HCT116 (cell line): ENCODE measurements around the gene BFSP1. TPM values are rescaled to one million over a fixed set of nuclear protein-coding genes. Genes with fewer than 3 reads are reported as not detected.

Experiments used
- ATAC-seq: fragments of 200-7000 bp; cut with Tn5 transposase; 2 replicates; pipeline ENCODE4 v1.9.1; 2020; ENCODE audit warnings: mild to moderate bottlenecking, moderate library complexity
- BruUV-seq: library from RNA; stranded (reverse); fragments of 400-500 nt; replicated peaks from 2 replicates; lab custom pipeline; 2021; lab: Mats Ljungman, UMichigan
- CTCF ChIA-PET: fragments of 300-600 bp; sonication (Branson Sonifier 250); formaldehyde crosslinking; loops from one replicate; lab custom pipeline; 2021; ENCODE audit warnings: antibody characterized with exemption; lab: Charles Lee
- POLR2A ChIA-PET: fragments of 300-600, 350-600 bp; sonication (Branson Sonifier 250); formaldehyde crosslinking; loops from one replicate; lab custom pipeline; 2021; ENCODE audit warnings: antibody characterized with exemption; lab: Charles Lee
- RAD21 ChIA-PET, 2 experiments: fragments of 300-600 bp; sonication (Branson Sonifier 250); formaldehyde crosslinking; loops; one replicate each; lab custom pipeline; 2023; ENCODE audit warnings: low total read pairs in 2 of 2; ENCODE audit not compliant: uncharacterized antibody in 2 of 2, unreplicated experiment in 2 of 2, low non-redundant PET in 1 of 2; lab: Charles Lee
- DNase-seq: peaks from one replicate; pipeline ENCODE4 v3.0.0-alpha.2; 2010; ENCODE audit warnings: low read depth, low spot score
- H2AFZ ChIP-seq: fragments of 200-600 bp; shearing (Covaris generic), sonication (generic); 2 replicates; pipeline ENCODE4 v1.6.1; 2017; ENCODE audit warnings: low read depth, mixed run types, mixed read lengths, antibody characterized with exemption, low read length; ENCODE audit not compliant: poor library complexity, severe bottlenecking
- H3K27ac ChIP-seq: 2 replicates; pipeline ENCODE4 v1.5.1; 2012; ENCODE audit warnings: low read depth, low read length
- H3K27me3 ChIP-seq: fragments of 200-600 bp; sonication (generic); 2 replicates; pipeline ENCODE4 v1.6.1; 2016; ENCODE audit warnings: mixed run types, low read length, mixed read lengths; ENCODE audit not compliant: insufficient read depth
- H3K36me3 ChIP-seq, 2 experiments: fragments of 200-500 bp in 1 of 2; fragments of 200-600 bp in 1 of 2; sonication (Bioruptor generic) in 1 of 2; sonication (generic) in 1 of 2; 2 replicates each; pipeline versions ENCODE4 v1.5.1 to v1.6.1; 2014 to 2016; ENCODE audit warnings: low read length in 2 of 2, inconsistent platforms in 1 of 2, mixed read lengths in 1 of 2, mixed run types in 1 of 2; ENCODE audit not compliant: insufficient read depth in 2 of 2, control insufficient read depth in 1 of 2
- H3K4me1 ChIP-seq, 2 experiments: fragments of 200-600 bp in 1 of 2; sonication (generic) in 1 of 2; 2 replicates each; pipeline versions ENCODE4 v1.5.1 to v1.6.1; 2012 to 2017; ENCODE audit warnings: low read length in 2 of 2, inconsistent platforms in 1 of 2, mild to moderate bottlenecking in 1 of 2, mixed read lengths in 1 of 2, mixed run types in 1 of 2, moderate library complexity in 1 of 2; ENCODE audit not compliant: insufficient read depth in 2 of 2, control insufficient read depth in 1 of 2
- H3K4me2 ChIP-seq: fragments of 200-600 bp; sonication (generic); 2 replicates; pipeline ENCODE4 v1.6.1; 2017; ENCODE audit warnings: mixed run types, low read length, mixed read lengths
- H3K4me3 ChIP-seq, 2 experiments: fragments of 200-600 bp in 1 of 2; sonication (generic) in 1 of 2; replicated peaks in 1 of 2; 2 replicates each; pipeline ENCODE4 v1.5.1; 2011 to 2016; ENCODE audit warnings: low read length in 2 of 2, control low read depth in 1 of 2, low read depth in 1 of 2, mild to moderate bottlenecking in 1 of 2, mixed read lengths in 1 of 2, mixed run types in 1 of 2
- H3K79me2 ChIP-seq: fragments of 200-600 bp; sonication (generic); 2 replicates; pipeline ENCODE4 v1.6.1; 2017; ENCODE audit warnings: mild to moderate bottlenecking, mixed run types, low read length, moderate library complexity, mixed read lengths; ENCODE audit not compliant: insufficient read depth
- H3K9ac ChIP-seq: fragments of 200-600 bp; sonication (generic); 2 replicates; pipeline ENCODE4 v1.6.1; 2016; ENCODE audit warnings: low read length, mixed read lengths
- H3K9me2 ChIP-seq: fragments of 200-600 bp; sonication (generic), shearing (Covaris generic); 2 replicates; pipeline ENCODE4 v1.6.1; 2017; ENCODE audit warnings: mixed run types, mild to moderate bottlenecking, moderate library complexity; ENCODE audit not compliant: insufficient read depth
- H3K9me3 ChIP-seq, 2 experiments: fragments of 200-500 bp in 1 of 2; fragments of 200-600 bp in 1 of 2; sonication (Bioruptor generic) in 1 of 2; sonication (generic) in 1 of 2; 2 replicates each; pipeline ENCODE4 v1.6.1; 2014 to 2017; ENCODE audit warnings: low read length in 2 of 2, mixed read lengths in 2 of 2, inconsistent platforms in 1 of 2, low read depth in 1 of 2, mild to moderate bottlenecking in 1 of 2, mixed run types in 1 of 2, moderate library complexity in 1 of 2; ENCODE audit not compliant: control insufficient read depth in 1 of 2, insufficient read depth in 1 of 2
- H4K20me1 ChIP-seq: fragments of 200-600 bp; sonication (generic), shearing (Covaris generic); 2 replicates; pipeline ENCODE4 v1.6.1; 2017; ENCODE audit warnings: mixed run types, mild to moderate bottlenecking, moderate library complexity; ENCODE audit not compliant: insufficient read depth
- CBX3 ChIP-seq: IDR thresholded peaks from 2 replicates; pipeline ENCODE4 v1.6.1; 2012; ENCODE audit warnings: low read depth
- CEBPB ChIP-seq: IDR thresholded peaks from 2 replicates; pipeline ENCODE4 v1.6.1; 2012; ENCODE audit warnings: low read depth
- EGR1 ChIP-seq: IDR thresholded peaks from 2 replicates; pipeline ENCODE4 v1.6.1; 2012; ENCODE audit warnings: low read depth
- ELF1 ChIP-seq: IDR thresholded peaks from 2 replicates; pipeline ENCODE4 v1.6.1; 2012; ENCODE audit warnings: low read depth, borderline replicate concordance
- JUND ChIP-seq: IDR thresholded peaks from 2 replicates; pipeline ENCODE4 v1.6.1; 2012
- POLR2AphosphoS5 ChIP-seq: IDR thresholded peaks from 2 replicates; pipeline ENCODE4 v1.6.1; 2011; ENCODE audit warnings: mild to moderate bottlenecking, low read depth, low read length, moderate library complexity
- SIN3A ChIP-seq: IDR thresholded peaks from 2 replicates; pipeline ENCODE4 v1.6.1; 2012; ENCODE audit warnings: low read depth
- SP1 ChIP-seq: IDR thresholded peaks from 2 replicates; pipeline ENCODE4 v1.6.1; 2012; ENCODE audit warnings: low read depth
- SRF ChIP-seq: IDR thresholded peaks from 2 replicates; pipeline ENCODE4 v1.6.1; 2012; ENCODE audit warnings: low read depth
- TCF7L2 ChIP-seq: IDR thresholded peaks from 2 replicates; pipeline ENCODE4 v1.7.0; 2011; ENCODE audit warnings: borderline replicate concordance, inconsistent platforms; ENCODE audit not compliant: insufficient read depth, insufficient read length; ENCODE audit errors: extremely low read depth
- YY1 ChIP-seq: IDR thresholded peaks from 2 replicates; pipeline ENCODE4 v1.6.1; 2011; ENCODE audit warnings: low read length, low read depth, moderate library complexity, mild to moderate bottlenecking; ENCODE audit not compliant: insufficient replicate concordance; ENCODE audit errors: extremely low read depth
- ZFX ChIP-seq: fragments of 450-650 bp; IDR thresholded peaks from 2 replicates; pipeline ENCODE4 v1.6.1; 2017
- ZNF274 ChIP-seq: fragments of 200-500 bp; sonication (Bioruptor generic); IDR thresholded peaks from 2 replicates; pipeline ENCODE4 v1.6.1; 2014; ENCODE audit warnings: mild to moderate bottlenecking, low read depth, low read length, inconsistent platforms
- intact Hi-C: fragments of 100-400 bp; cut with micrococcal nuclease; formaldehyde crosslinking; loops from 2 replicates; pipeline ENCODE4 v1.10.0; 2022
- total RNA-seq: library from RNA; stranded (reverse); gene quantifications from one replicate; pipeline ENCODE4 v1.2.1, GENCODE V29; 2021; ENCODE audit not compliant: unreplicated experiment
- TF ChIP-seq, protein P1 (sequence below): IDR thresholded peaks from 2 replicates; pipeline ENCODE4 v1.6.1; 2012
- TF ChIP-seq, protein P2 (sequence below), 3 experiments: fragments of 200-600 bp in 1 of 3; sonication (generic) in 1 of 3; IDR thresholded peaks in 2 of 3; conservative IDR thresholded peaks in 1 of 3; 2 replicates each; pipeline ENCODE4 v1.5.1; 2012 to 2017; ENCODE audit warnings: low read depth in 2 of 3, low read length in 2 of 3, antibody characterized with exemption in 1 of 3, borderline replicate concordance in 1 of 3, control low read depth in 1 of 3, mild to moderate bottlenecking in 1 of 3, mixed read lengths in 1 of 3, mixed run types in 1 of 3, moderate library complexity in 1 of 3; ENCODE audit not compliant: insufficient read depth in 1 of 3
- TF ChIP-seq, protein P3 (sequence below): IDR thresholded peaks from 2 replicates; pipeline ENCODE4 v1.6.1; 2012; ENCODE audit warnings: low read depth
- TF ChIP-seq, protein P4 (sequence below): IDR thresholded peaks from 2 replicates; pipeline ENCODE4 v1.6.1; 2012
- TF ChIP-seq, protein P5 (sequence below): IDR thresholded peaks from 2 replicates; pipeline ENCODE4 v1.6.1; 2011; ENCODE audit warnings: mild to moderate bottlenecking, low read length, moderate library complexity; ENCODE audit not compliant: insufficient replicate concordance; ENCODE audit errors: extremely low read depth

BFSP1 gene
- total RNA-seq, 1 experiment from 2014 or later = 8.8 TPM

DNA sequence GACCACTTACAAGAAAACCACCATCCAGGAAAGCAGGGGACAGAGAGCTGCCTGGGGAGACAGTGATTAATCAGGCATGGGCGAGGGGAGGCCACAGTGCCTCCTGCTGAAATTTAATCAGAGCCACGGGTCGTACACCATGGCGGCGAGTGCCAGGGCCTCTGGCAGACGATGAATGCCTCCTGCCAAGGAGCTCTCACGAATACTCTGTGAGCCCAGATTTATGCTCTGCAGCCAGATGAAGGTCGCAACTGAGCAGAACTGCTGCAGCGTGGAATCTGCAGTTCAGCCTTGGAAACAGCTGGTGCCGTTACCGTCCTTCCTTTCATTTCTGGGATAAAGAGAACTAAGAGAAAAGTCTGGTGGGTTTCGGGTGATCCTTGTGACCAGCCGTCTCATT, 85.6 kb downstream of the BFSP1 start:
- BruUV-seq = no TSS peak
- Histone ChIP-seq H2AFZ (no peak overlapping the region), H3K36me3 (no peaks in the 10 kb centered on the region), H3K4me2 (no peak overlapping the region), H3K9me2 (no peaks in the 10 kb centered on the region), H3K4me3 (no peak overlapping the region), H3K4me1 (no peaks in the 10 kb centered on the region), H3K27ac (no peak overlapping the region), H4K20me1 (no peaks in the 10 kb centered on the region), H3K9ac (no peak overlapping the region), H3K79me2 (no peaks in the 10 kb centered on the region), H3K27me3 (peaks cover 33% of the 10 kb centered on the region), H3K9me3 (no peaks in the 10 kb centered on the region)
- TF ChIP-seq CEBPB (no peak), ELF1 (no peak), ZFX (no peak), ZNF274 (no peak), JUND (no peak), YY1 (no peak), CBX3 (no peak), TCF7L2 (no peak), POLR2AphosphoS5 (no peak), SIN3A (no peak), SP1 (no peak), EGR1 (no peak), SRF (no peak)
- TF ChIP-seq, protein P1, sequence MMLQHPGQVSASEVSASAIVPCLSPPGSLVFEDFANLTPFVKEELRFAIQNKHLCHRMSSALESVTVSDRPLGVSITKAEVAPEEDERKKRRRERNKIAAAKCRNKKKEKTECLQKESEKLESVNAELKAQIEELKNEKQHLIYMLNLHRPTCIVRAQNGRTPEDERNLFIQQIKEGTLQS = no peak
- TF ChIP-seq, protein P2, sequence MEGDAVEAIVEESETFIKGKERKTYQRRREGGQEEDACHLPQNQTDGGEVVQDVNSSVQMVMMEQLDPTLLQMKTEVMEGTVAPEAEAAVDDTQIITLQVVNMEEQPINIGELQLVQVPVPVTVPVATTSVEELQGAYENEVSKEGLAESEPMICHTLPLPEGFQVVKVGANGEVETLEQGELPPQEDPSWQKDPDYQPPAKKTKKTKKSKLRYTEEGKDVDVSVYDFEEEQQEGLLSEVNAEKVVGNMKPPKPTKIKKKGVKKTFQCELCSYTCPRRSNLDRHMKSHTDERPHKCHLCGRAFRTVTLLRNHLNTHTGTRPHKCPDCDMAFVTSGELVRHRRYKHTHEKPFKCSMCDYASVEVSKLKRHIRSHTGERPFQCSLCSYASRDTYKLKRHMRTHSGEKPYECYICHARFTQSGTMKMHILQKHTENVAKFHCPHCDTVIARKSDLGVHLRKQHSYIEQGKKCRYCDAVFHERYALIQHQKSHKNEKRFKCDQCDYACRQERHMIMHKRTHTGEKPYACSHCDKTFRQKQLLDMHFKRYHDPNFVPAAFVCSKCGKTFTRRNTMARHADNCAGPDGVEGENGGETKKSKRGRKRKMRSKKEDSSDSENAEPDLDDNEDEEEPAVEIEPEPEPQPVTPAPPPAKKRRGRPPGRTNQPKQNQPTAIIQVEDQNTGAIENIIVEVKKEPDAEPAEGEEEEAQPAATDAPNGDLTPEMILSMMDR (IDR thresholded peaks at IDR 0.05 in 2 of 3, conservative IDR thresholded peaks at IDR 0.05 in 1 of 3; ENCODE audit: borderline replicate concordance in 1 of 3, insufficient read depth in 1 of 3, low read depth in 2 of 3, low read length in 2 of 3) = no peak
- TF ChIP-seq, protein P3, sequence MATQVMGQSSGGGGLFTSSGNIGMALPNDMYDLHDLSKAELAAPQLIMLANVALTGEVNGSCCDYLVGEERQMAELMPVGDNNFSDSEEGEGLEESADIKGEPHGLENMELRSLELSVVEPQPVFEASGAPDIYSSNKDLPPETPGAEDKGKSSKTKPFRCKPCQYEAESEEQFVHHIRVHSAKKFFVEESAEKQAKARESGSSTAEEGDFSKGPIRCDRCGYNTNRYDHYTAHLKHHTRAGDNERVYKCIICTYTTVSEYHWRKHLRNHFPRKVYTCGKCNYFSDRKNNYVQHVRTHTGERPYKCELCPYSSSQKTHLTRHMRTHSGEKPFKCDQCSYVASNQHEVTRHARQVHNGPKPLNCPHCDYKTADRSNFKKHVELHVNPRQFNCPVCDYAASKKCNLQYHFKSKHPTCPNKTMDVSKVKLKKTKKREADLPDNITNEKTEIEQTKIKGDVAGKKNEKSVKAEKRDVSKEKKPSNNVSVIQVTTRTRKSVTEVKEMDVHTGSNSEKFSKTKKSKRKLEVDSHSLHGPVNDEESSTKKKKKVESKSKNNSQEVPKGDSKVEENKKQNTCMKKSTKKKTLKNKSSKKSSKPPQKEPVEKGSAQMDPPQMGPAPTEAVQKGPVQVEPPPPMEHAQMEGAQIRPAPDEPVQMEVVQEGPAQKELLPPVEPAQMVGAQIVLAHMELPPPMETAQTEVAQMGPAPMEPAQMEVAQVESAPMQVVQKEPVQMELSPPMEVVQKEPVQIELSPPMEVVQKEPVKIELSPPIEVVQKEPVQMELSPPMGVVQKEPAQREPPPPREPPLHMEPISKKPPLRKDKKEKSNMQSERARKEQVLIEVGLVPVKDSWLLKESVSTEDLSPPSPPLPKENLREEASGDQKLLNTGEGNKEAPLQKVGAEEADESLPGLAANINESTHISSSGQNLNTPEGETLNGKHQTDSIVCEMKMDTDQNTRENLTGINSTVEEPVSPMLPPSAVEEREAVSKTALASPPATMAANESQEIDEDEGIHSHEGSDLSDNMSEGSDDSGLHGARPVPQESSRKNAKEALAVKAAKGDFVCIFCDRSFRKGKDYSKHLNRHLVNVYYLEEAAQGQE = no peak
- TF ChIP-seq, protein P4, sequence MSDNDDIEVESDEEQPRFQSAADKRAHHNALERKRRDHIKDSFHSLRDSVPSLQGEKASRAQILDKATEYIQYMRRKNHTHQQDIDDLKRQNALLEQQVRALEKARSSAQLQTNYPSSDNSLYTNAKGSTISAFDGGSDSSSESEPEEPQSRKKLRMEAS = no peak
- TF ChIP-seq, protein P5, sequence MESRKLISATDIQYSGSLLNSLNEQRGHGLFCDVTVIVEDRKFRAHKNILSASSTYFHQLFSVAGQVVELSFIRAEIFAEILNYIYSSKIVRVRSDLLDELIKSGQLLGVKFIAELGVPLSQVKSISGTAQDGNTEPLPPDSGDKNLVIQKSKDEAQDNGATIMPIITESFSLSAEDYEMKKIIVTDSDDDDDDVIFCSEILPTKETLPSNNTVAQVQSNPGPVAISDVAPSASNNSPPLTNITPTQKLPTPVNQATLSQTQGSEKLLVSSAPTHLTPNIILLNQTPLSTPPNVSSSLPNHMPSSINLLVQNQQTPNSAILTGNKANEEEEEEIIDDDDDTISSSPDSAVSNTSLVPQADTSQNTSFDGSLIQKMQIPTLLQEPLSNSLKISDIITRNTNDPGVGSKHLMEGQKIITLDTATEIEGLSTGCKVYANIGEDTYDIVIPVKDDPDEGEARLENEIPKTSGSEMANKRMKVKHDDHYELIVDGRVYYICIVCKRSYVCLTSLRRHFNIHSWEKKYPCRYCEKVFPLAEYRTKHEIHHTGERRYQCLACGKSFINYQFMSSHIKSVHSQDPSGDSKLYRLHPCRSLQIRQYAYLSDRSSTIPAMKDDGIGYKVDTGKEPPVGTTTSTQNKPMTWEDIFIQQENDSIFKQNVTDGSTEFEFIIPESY = no peak
- POLR2A ChIA-PET = no interaction called here
- DNase-seq (no peak), ATAC-seq (no peak)
- intact Hi-C loops = no loop called here
- RAD21 ChIA-PET = no interaction called here
- CTCF ChIA-PET = no interaction called here
